ENCODE results near the gene CCDC136.

Gene CCDC136

DNA sequence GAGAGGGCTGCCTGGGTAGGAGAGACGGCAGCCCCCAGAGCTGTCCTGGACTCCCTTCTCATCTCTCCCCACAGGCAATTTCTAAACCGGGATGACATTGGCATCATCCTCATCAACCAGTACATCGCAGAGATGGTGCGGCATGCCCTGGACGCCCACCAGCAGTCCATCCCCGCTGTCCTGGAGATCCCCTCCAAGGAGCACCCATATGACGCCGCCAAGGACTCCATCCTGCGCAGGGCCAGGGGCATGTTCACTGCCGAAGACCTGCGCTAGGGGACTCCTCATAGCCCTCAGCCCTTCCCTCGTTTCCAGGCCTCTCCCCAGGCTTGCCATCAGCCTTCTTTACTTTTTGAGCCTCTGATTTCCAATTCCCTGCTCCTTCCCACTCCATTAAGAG, 73.5 kb downstream of the CCDC136 start (continued):
- TF ChIP-seq, protein P1, sequence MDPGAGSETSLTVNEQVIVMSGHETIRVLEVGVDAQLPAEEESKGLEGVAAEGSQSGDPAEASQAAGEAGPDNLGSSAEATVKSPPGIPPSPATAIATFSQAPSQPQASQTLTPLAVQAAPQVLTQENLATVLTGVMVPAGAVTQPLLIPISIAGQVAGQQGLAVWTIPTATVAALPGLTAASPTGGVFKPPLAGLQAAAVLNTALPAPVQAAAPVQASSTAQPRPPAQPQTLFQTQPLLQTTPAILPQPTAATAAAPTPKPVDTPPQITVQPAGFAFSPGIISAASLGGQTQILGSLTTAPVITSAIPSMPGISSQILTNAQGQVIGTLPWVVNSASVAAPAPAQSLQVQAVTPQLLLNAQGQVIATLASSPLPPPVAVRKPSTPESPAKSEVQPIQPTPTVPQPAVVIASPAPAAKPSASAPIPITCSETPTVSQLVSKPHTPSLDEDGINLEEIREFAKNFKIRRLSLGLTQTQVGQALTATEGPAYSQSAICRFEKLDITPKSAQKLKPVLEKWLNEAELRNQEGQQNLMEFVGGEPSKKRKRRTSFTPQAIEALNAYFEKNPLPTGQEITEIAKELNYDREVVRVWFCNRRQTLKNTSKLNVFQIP (CRISPR knock-in tag; IDR thresholded peaks at IDR 0.05; ENCODE audit: borderline replicate concordance, low read depth), result no peak

DNA sequence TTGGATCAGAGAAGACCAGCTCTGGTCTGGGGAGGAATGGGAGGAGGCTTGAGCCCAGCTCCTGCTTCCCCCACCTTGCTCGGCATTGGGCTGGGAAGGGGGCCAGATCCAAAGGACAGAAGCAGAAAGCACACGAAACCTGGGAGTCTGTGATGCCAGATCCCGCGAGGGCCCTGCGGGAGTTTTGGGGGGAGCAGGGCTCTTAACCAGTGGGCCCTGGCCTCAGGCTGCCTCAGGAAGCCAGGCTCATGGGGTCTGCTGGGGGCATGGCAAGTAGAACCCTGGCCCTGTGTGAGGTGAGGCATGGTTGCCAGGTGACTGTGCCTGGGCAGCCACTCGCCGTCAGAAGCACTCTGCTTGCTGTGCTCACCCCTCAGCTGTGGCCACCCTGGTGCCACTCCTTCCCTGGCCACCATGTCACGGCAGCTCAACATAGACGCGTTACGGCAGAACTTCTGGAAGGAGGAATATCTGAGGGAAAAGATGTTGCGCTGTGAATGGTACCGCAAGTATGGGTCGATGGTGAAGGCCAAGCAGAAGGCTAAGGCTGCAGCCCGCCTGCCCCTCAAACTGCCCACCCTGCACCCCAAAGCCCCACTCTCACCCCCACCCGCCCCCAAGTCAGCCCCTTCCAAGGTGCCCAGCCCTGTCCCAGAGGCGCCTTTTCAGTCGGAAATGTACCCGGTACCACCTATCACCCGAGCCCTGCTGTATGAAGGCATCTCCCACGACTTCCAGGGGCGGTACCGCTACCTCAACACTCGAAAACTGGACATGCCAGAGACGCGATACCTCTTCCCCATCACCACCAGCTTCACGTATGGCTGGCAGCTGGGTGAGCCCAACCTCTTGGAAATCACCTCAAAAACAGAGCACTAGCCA, 74.5 kb downstream of the CCDC136 start:
- no peak for ATAC-seq
- TF ChIP-seq CSDC2 (CRISPR knock-in tag; IDR thresholded peaks at IDR 0.05), result no peak

DNA sequence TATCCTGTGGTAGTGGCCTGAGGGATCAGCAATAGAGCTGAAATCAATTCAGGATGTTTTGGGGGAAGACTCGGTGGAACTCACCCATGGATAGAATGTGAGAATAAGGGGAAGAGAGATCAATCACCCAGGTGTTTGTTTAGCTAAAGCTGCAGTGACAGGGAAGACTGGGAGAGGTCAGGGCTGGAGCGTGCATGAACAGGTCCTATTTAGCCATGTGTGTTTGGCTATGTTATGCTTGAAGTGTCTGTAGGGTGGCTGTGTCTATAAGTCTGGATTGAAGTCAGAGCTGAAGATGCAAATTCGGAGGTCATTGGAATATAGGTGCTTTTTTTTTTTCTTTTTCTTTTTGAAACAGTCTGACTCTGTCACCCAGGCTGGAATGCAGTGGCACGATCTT, 75.5 kb downstream of the CCDC136 start:
- ATAC-seq, result no peak
- TF ChIP-seq ESRRG (CRISPR knock-in tag; IDR thresholded peaks at IDR 0.05), result no peak
- no peak for TF ChIP-seq ZNF70 (CRISPR knock-in tag; IDR thresholded peaks at IDR 0.05)
- no peak for TF ChIP-seq ZNF565 (CRISPR knock-in tag; conservative IDR thresholded peaks at IDR 0.05; ENCODE audit: low read depth)
- no peak for TF ChIP-seq ZFP30 (CRISPR knock-in tag; IDR thresholded peaks at IDR 0.05)
- no peak for TF ChIP-seq OSR1 (CRISPR knock-in tag; IDR thresholded peaks at IDR 0.05)

- no peak for TF ChIP-seq ZFP30 (CRISPR knock-in tag; IDR thresholded peaks at IDR 0.05)
- peak; percentile 0; the same call in 1 of the 3 replicates for ATAC-seq
Measured at GRCh38 chr7:128867842-128868623, 76.3 kb downstream of the CCDC136 start.

GRCh38 chr7:128868624-128869137, 76.9 kb downstream of the CCDC136 start:
- ATAC-seq, result peak; percentile 5
- no peak for TF ChIP-seq TCF4 (CRISPR knock-in tag; IDR thresholded peaks at IDR 0.05; ENCODE audit: borderline replicate concordance)

- no peak for TF ChIP-seq OSR1 (CRISPR knock-in tag; IDR thresholded peaks at IDR 0.05)
- peak; percentile 84 for ATAC-seq
Measured at GRCh38 chr7:128869138-128869943, 77.6 kb downstream of the CCDC136 start.

DNA sequence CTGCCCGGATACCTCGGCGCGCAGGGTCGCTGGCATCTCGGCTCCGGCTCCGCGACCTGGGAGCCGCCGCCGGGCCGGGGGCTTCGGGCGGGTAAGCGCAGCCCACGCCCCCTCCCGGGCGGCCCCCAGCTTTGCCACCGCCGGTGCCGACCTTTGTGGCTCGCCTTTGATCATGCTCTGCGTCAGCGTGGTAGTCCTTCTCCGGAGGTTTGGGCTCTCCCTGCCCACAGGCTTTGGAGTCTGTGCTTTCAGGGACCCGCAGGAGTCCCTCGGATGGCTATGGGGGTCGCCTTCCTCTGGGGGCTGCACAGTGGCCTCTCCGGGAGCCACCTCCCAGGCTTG, 78.1 kb downstream of the CCDC136 start:
- no peak for ATAC-seq
- TF ChIP-seq CSDC2 (CRISPR knock-in tag; IDR thresholded peaks at IDR 0.05) (no peak), ZFP3 (CRISPR knock-in tag; IDR thresholded peaks at IDR 0.05) (no peak), ZNF565 (CRISPR knock-in tag; conservative IDR thresholded peaks at IDR 0.05; ENCODE audit: low read depth) (no peak), ZFP30 (CRISPR knock-in tag; IDR thresholded peaks at IDR 0.05) (no peak), ZNF70 (CRISPR knock-in tag; IDR thresholded peaks at IDR 0.05) (no peak), ESRRG (CRISPR knock-in tag; IDR thresholded peaks at IDR 0.05) (no peak), ZC3H10 (CRISPR knock-in tag; IDR thresholded peaks at IDR 0.05) (no peak), BACH2 (CRISPR knock-in tag; IDR thresholded peaks at IDR 0.05; ENCODE audit: borderline replicate concordance) (no peak), SNAI2 (CRISPR knock-in tag; IDR thresholded peaks at IDR 0.05) (no peak), TSHZ2 (CRISPR knock-in tag; IDR thresholded peaks at IDR 0.05) (no peak)
- TF ChIP-seq, protein P2, sequence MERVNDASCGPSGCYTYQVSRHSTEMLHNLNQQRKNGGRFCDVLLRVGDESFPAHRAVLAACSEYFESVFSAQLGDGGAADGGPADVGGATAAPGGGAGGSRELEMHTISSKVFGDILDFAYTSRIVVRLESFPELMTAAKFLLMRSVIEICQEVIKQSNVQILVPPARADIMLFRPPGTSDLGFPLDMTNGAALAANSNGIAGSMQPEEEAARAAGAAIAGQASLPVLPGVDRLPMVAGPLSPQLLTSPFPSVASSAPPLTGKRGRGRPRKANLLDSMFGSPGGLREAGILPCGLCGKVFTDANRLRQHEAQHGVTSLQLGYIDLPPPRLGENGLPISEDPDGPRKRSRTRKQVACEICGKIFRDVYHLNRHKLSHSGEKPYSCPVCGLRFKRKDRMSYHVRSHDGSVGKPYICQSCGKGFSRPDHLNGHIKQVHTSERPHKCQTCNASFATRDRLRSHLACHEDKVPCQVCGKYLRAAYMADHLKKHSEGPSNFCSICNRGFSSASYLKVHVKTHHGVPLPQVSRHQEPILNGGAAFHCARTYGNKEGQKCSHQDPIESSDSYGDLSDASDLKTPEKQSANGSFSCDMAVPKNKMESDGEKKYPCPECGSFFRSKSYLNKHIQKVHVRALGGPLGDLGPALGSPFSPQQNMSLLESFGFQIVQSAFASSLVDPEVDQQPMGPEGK (CRISPR knock-in tag; IDR thresholded peaks at IDR 0.05; ENCODE audit: borderline replicate concordance), result no peak

Data from SK-N-SH treated with all-trans-retinoic acid at 6 μM for 48 hours (cell line).